ENCODE results near the gene MAZ.
"Not testable (repeated sequence)": the region's sequence is repeated elsewhere in the genome, so short reads cannot be mapped to it uniquely, and the experiment has no call there.

Gene MAZ

GRCh38 chr16:29763326-29763725 is 43.0 kb upstream of the MAZ start:
- no peak for TF ChIP-seq MYC (IDR thresholded peaks at IDR 0.05; ENCODE audit: low read depth, low read length)
- no peak overlapping the region for H3K4me3 ChIP-seq (ENCODE audit: low read depth, low read length)
- no peak for DNase-seq (ENCODE audit: low read depth)

GRCh38 chr16:29765167-29766032 is 40.9 kb upstream of the MAZ start:
- H3K4me3 ChIP-seq (ENCODE audit: low read depth, low read length), result no peak overlapping the region
- TF ChIP-seq MYC (IDR thresholded peaks at IDR 0.05; ENCODE audit: low read depth, low read length) (no peak), MAX (IDR thresholded peaks at IDR 0.05; ENCODE audit: low read depth, low read length) (no peak), CTCF (IDR thresholded peaks at IDR 0.05; ENCODE audit: low read depth, low read length) (no peak), POLR2A (IDR thresholded peaks at IDR 0.05; ENCODE audit: extremely low read depth, insufficient read length) (no peak)
- DNase-seq (ENCODE audit: low read depth), result no peak

- no peak for DNase-seq (ENCODE audit: low read depth)
- no peak overlapping the region for H3K4me3 ChIP-seq (ENCODE audit: low read depth, low read length)
- TF ChIP-seq POLR2A (IDR thresholded peaks at IDR 0.05; ENCODE audit: extremely low read depth, insufficient read length) (no peak), MAX (IDR thresholded peaks at IDR 0.05; ENCODE audit: low read depth, low read length) (no peak), CTCF (IDR thresholded peaks at IDR 0.05; ENCODE audit: low read depth, low read length) (no peak), MYC (IDR thresholded peaks at IDR 0.05; ENCODE audit: low read depth, low read length) (no peak)
Measured at GRCh38 chr16:29766571-29766970, 39.8 kb upstream of the MAZ start.

- DNase-seq (ENCODE audit: low read depth), result no peak
- H3K4me3 ChIP-seq (ENCODE audit: low read depth, low read length), result no peak overlapping the region
- no peak for TF ChIP-seq MAX (IDR thresholded peaks at IDR 0.05; ENCODE audit: low read depth, low read length)
- no peak for TF ChIP-seq POLR2A (IDR thresholded peaks at IDR 0.05; ENCODE audit: extremely low read depth, insufficient read length)
- TF ChIP-seq CTCF (IDR thresholded peaks at IDR 0.05; ENCODE audit: low read depth, low read length), result no peak
- TF ChIP-seq MYC (IDR thresholded peaks at IDR 0.05; ENCODE audit: low read depth, low read length), result no peak
Measured at GRCh38 chr16:29767062-29767461, 39.3 kb upstream of the MAZ start.

- no peak for DNase-seq (ENCODE audit: low read depth)
- no peak overlapping the region for H3K4me3 ChIP-seq (ENCODE audit: low read depth, low read length)
- TF ChIP-seq CTCF (IDR thresholded peaks at IDR 0.05; ENCODE audit: low read depth, low read length) (no peak), MAX (IDR thresholded peaks at IDR 0.05; ENCODE audit: low read depth, low read length) (no peak), POLR2A (IDR thresholded peaks at IDR 0.05; ENCODE audit: extremely low read depth, insufficient read length) (no peak), MYC (IDR thresholded peaks at IDR 0.05; ENCODE audit: low read depth, low read length) (no peak)
Measured at GRCh38 chr16:29769507-29769906, 36.8 kb upstream of the MAZ start.

GRCh38 chr16:29770250-29770929 is 35.9 kb upstream of the MAZ start:
- TF ChIP-seq POLR2A (IDR thresholded peaks at IDR 0.05; ENCODE audit: extremely low read depth, insufficient read length) (no peak), CTCF (IDR thresholded peaks at IDR 0.05; ENCODE audit: low read depth, low read length) (no peak), MAX (IDR thresholded peaks at IDR 0.05; ENCODE audit: low read depth, low read length) (no peak), MYC (IDR thresholded peaks at IDR 0.05; ENCODE audit: low read depth, low read length) (no peak)
- no peak for DNase-seq (ENCODE audit: low read depth)
- no peak overlapping the region for H3K4me3 ChIP-seq (ENCODE audit: low read depth, low read length)

GRCh38 chr16:29772330-29772729 is 34.0 kb upstream of the MAZ start:
- DNase-seq (ENCODE audit: low read depth); H3K4me3 ChIP-seq (ENCODE audit: low read depth, low read length): not testable (repeated sequence)

Data from NB4 (cell line).